B cell (primary cell): ENCODE measurements around the gene ZNF532.

Experiments used
- EZH2 ChIP-seq: IDR thresholded peaks from 2 replicates; pipeline ENCODE4 v1.6.1; 2012; ENCODE audit warnings: borderline replicate concordance, low read depth, mild to moderate bottlenecking, moderate library complexity, low read length; ENCODE audit not compliant: insufficient read depth, poor library complexity, severe bottlenecking
- TF ChIP-seq, protein P1 (sequence below): fragments of 200-600 bp; IDR thresholded peaks from one replicate; pipeline ENCODE4 v1.8.0; 2022; ENCODE audit warnings: antibody characterized with exemption, mild to moderate bottlenecking

DNA sequence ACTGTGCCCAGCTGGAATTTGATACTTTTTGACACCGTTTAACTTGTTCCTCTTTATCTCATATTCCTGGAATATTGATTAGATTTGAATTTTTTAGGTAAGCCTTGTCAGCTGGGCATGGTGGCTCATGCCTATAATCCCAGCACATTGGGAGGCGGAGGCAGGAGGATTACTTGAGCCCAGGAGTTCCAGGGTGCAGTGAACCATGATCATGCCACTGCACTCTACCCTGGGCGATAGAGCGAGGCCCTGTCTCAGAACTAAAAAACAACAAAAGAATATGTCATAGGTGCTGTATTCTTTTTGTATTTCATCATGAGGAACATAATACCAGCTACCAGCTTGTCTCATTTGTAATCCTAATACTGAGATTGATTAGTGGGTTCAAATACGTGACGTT lies 90.3 kb downstream of the ZNF532 start:
- TF ChIP-seq, protein P1, sequence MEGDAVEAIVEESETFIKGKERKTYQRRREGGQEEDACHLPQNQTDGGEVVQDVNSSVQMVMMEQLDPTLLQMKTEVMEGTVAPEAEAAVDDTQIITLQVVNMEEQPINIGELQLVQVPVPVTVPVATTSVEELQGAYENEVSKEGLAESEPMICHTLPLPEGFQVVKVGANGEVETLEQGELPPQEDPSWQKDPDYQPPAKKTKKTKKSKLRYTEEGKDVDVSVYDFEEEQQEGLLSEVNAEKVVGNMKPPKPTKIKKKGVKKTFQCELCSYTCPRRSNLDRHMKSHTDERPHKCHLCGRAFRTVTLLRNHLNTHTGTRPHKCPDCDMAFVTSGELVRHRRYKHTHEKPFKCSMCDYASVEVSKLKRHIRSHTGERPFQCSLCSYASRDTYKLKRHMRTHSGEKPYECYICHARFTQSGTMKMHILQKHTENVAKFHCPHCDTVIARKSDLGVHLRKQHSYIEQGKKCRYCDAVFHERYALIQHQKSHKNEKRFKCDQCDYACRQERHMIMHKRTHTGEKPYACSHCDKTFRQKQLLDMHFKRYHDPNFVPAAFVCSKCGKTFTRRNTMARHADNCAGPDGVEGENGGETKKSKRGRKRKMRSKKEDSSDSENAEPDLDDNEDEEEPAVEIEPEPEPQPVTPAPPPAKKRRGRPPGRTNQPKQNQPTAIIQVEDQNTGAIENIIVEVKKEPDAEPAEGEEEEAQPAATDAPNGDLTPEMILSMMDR: no peak
- TF ChIP-seq EZH2: no peak
